Measurements from ENCODE around the gene LMO1.

LMO1 gene

DNA sequence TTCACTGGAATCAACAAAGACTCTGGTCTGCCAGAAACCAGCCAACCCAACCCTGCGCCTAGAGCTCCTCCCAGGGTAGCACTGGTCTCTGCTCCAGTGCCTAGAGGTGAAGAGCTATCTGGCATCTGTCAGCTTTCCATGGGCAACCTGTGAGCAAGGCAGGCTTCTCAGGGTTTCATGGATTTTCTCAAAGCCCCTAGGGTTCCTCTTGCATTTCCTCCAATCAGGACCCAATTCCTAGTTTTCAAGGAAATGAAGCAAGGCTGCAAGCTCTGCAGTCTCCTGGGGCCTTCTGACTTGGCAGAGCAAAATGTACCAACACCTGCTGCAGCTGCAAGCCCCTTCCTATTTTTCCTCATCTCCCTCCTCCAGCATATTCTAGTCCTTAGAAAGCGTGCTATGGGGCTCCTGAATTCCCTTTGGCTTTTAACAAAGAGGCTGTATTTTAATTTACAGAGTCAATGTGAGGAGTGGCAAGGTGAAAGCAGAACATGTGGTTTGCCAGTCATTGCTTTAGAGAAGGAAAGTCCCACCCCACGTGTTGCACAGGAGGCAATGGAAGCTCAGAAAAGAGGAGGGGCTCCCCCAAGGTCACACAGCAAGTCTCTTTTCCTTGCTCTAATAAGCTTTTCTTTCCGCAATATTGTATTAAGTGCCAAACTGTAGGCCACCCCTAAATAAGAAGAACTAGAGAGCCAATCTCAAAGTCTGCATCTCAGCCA lies 61.9 kb downstream of the LMO1 start:
- no peak for DNase-seq

DNA sequence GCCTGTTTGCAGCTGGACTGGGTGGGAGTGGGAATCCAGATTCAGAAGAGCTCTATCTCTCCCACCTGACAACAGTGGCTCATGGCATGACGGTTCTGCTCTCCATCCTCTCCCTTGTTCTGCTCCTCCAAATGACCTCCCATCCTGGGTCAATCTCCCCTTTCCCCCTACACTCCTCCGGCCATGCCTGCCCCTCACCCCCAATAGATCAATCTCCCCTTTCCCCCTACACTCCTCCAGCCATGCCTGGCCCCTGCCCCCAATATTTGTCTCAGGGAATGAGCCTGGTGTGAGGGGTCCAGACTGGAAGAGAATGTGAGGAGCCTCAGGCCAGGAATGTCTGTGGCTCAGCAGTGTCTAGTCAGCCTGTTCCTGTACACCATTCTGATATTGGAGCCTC lies 64.0 kb downstream of the LMO1 start:
- no peak for DNase-seq

DNA sequence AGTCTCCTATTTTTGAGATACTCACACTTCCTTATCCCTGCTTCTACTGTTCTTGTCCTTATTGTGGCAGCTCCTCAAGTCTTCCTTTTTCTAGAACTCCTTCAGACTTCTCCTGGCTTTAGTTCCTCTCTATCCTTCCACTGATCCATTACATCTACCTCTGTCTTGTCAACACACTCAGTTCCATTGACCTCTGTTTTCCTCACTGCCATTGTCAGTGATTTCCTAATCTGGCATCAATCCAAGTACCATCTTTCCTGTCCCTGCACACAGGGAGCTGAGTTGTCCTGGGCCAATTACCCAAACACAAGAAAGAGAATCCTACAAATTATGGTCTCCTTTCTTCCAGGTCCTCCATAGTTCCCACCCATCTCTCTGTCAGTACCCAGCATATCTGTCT lies 66.9 kb downstream of the LMO1 start:
- no peak for DNase-seq

DNA sequence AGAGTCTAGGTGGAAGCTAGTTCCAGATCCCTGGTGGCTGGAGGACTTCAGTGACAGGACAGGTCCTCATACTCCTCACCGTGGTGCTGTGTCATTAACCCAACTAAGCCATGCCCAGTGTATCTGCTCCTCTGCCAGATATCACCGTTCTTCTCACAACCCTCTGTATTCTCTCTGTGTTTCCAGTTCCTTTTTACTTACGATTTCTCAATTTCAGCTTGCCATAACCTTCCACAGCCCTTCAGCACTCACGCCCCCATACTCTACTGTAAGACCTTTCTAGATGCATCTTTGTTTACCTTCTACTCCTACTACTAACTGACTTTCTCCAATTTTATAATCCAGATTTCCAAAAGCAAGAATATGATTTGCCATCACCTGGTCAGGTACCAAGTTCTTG lies 68.7 kb downstream of the LMO1 start:
- no peak for DNase-seq

DNA sequence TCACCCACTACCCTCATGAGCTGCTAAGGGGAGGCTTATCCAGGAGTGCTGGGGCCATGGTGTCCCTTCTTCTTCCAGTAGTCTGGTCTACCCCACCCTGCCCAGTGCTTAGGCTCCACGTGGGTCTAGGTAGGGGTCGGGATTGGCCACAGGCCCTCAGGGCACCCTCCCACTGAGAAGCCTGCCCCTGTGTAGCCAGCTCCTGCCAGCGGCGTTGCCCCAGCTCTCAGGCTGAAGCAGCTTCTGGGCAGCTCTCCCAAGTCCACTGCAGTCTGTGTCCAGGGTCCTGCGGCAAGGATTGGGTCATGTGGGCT lies 70.8 kb downstream of the LMO1 start:
- no peak for DNase-seq

DNA sequence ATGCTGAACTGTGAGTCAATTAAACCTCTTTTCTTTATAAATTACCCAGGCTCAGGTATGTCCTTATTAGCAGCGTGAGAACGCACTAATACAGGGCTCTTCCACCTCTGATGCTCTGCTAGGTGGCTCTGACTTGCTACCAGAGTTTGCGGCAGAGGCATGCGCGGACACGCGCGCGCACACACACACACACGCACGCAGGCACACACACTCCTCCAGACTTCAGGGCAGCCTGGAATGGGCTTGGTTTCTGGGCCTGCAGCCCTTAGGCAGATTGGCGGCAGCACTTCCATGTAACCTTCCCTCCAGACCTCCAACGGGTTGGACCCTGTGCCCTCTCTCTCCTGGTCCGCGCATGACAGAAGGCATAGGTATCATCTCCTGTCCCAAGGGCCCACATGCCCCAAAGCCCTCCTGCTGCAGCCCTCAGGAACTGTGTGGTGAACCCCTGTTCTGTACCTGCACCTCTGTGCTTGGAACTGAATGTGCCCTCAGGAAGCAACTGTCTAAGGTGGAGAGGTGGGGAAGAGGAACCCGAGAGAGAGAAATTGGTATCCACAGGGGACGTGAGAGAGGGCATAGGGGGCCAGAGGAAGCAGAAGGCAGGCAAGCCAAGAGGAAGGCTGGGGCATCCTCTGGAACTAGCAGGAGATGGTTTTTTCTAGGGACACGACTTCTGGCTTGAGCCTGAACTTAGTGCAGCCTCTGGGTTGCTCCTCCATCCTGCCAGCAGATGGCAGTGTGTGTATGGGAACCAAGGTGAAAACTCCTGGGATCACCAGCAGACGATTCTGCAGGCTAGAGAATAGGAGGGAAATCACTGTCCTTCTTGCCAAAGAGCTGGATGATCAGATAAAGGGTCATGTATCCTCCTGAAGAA lies 71.4 kb downstream of the LMO1 start:
- DNase-seq, result no peak

DNA sequence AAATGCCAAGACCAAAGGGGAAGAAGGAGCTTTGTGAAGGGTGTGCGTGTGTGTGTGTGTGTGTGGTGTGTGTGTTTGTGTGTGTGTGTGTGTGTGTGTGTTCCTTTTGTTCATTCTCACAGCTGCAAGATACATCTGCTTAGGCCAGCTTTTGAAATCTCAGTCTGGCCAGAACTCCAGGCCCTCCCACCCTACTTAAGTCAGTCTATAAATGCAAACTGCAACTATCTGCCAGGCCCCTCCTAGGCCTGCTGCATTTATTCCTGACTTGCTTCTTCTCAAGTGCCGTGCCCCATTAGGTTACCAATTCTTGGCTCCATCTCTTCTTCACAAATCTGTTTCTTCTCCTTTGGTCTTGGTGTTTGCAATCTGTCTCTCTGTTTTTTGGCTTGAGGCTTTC lies 73.2 kb downstream of the LMO1 start:
- DNase-seq, result no peak

DNA sequence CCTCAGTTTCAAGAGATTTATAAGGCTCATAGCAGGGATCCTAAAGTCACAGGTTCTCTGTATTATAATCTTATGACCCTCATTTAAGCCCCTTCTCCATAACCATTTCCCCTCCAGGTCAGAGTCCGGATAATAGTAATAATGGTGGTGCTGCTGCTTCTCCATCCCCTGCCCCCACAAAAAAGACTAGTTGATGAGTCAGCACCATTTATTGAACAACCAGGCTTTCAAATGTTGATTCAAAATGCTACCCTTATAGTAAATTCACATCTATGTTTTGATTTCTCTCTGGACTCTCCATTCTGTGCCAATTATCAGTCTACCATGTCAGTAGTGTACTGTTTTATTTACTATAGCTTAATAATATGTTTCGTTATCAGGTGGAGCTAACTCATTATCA lies 77.2 kb downstream of the LMO1 start:
- DNase-seq, result no peak

DNA sequence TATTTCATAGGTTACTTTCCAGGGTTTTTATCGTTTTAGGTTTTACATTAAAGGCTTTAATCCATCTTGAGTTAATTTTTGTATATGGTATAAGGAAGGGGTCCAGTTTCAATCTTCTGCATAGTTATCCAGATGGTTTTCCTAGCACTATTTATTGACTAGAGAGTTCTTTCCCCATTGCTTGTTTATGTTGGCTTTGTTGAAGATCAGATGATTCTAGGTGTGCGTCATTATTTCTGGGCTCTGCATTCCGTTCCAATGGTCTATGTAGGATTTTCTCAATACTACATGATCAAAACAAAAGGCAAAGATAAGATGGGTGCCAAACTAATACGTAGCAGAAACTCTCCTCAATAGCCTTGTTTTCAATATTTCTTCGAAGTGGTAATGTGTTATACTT lies 80.6 kb downstream of the LMO1 start:
- DNase-seq, result no peak

DNA sequence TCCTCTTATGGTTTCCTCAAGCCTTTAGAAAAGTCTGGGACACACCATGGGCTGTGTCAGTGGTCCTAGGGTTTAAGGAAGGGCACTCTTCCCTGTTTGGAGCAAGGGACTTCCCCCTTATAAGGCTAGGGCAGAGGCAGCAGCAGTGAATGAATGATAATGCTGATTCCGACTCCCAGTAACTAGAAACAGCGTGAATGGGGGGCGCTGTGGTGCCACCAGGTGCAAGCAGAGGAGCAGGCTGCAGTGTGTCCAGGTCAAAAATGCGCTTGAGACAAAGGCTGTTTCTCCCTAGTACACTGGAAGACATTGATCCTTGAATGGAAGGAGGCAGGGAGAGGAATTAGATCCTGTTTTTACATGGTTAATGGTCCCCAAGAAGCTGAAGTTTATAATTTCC lies 83.2 kb downstream of the LMO1 start:
- DNase-seq, result no peak

DNA sequence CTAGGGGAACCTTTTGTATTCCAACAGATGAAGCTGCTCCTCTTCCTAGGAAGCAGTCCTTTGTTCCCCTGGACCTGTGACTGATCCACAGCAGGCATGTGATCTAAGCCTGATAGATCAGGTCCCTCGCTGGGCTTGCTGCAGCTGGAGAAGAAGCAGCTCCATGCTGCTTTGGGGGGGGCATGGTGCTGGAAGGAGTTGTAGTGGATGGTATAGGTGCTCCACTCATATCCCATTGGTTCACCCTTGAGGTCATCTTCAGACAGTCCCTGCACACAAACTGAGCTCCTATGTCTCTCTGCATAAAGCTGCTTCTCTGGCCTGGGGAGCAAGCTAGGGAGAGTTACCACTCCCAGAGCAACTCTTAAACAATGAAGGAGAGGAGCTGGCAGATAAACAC lies 85.4 kb downstream of the LMO1 start:
- no peak for DNase-seq

DNA sequence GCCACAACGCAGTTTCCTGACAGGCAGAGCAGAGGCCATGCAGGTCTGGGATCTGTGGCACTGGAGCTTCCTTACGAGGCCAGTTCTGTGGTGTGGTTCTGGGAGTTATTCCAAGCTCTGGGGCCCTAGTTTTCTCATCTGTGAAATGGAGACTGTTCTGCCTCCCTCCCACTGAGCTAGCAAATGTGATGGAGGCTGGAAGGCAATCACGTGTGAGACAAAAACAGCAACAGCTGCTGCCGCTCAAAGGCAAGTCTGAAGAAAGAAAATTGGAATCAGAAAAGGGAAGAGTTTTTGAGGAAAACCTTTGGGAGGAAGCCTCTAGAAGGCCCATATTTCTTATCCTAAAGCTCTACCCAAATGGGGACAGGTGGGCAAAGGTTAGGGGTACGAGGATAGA lies 86.5 kb downstream of the LMO1 start:
- DNase-seq, result no peak
